WTC11 (cell line): Measurements from ENCODE around the gene RAB34. TPM values are rescaled to one million over a fixed set of nuclear protein-coding genes. Genes with fewer than 3 reads are reported as not detected.

Experiments
- ATAC-seq: fragments of 200-7000 bp; cut with Tn5 transposase; 2 replicates; pipeline ENCODE4 v1.10.0; 2021; ENCODE audit warnings: mild to moderate bottlenecking, moderate library complexity
- CTCF ChIA-PET: fragments of 300-600 bp; sonication (Branson Sonifier 250); formaldehyde crosslinking; loops from one replicate; lab custom pipeline; 2021; ENCODE audit warnings: antibody characterized with exemption; lab: Charles Lee
- POLR2A ChIA-PET: fragments of 350-600 bp; sonication (Branson Sonifier 250); formaldehyde crosslinking; loops from one replicate; lab custom pipeline; 2021; ENCODE audit warnings: antibody characterized with exemption; lab: Charles Lee
- DNase-seq: peaks from one replicate; pipeline ENCODE4 v3.0.0; 2021; ENCODE audit warnings: low spot score
- H3K27ac Mint-ChIP-seq: 2 replicates; pipeline ENCODE4 v1.8.0; 2021; ENCODE audit warnings: mixed read lengths
- H3K27me3 Mint-ChIP-seq: 2 replicates; pipeline ENCODE4 v1.8.0; 2021; ENCODE audit warnings: low read depth, mild to moderate bottlenecking, moderate library complexity, mixed read lengths
- H3K36me3 Mint-ChIP-seq: 2 replicates; pipeline ENCODE4 v1.8.0; 2021; ENCODE audit warnings: mixed read lengths
- H3K4me1 Mint-ChIP-seq: 2 replicates; pipeline ENCODE4 v1.8.0; 2022; ENCODE audit warnings: mixed read lengths
- H3K4me3 Mint-ChIP-seq: 2 replicates; pipeline ENCODE4 v1.8.0; 2021; ENCODE audit warnings: mild to moderate bottlenecking, moderate library complexity, mixed read lengths
- H3K9me3 Mint-ChIP-seq: 2 replicates; pipeline ENCODE4 v1.8.0; 2021; ENCODE audit warnings: mixed read lengths
- ATF1 ChIP-seq: sonication (generic); formaldehyde crosslinking; IDR thresholded peaks from 2 replicates; pipeline ENCODE4 v1.8.1; 2023; ENCODE audit warnings: mild to moderate bottlenecking, moderate library complexity, missing genetic modification reagents
- CBFB ChIP-seq: sonication (generic); formaldehyde crosslinking; IDR thresholded peaks from 2 replicates; pipeline ENCODE4 v1.8.1; 2022; ENCODE audit warnings: mild to moderate bottlenecking, low read depth, missing genetic modification reagents
- ELF4 ChIP-seq: sonication (generic); formaldehyde crosslinking; IDR thresholded peaks from 2 replicates; pipeline ENCODE4 v1.8.1; 2022; ENCODE audit warnings: low read depth, mild to moderate bottlenecking, moderate library complexity, missing genetic modification reagents
- FOXJ3 ChIP-seq: sonication (generic); formaldehyde crosslinking; IDR thresholded peaks from 2 replicates; pipeline ENCODE4 v1.9.0; 2021; ENCODE audit warnings: missing genetic modification reagents, mild to moderate bottlenecking, borderline replicate concordance
- FOXP1 ChIP-seq: sonication (generic); formaldehyde crosslinking; IDR thresholded peaks from 2 replicates; pipeline ENCODE4 v1.8.0; 2022; ENCODE audit warnings: missing genetic modification reagents, mild to moderate bottlenecking, moderate library complexity, borderline replicate concordance
- JAZF1 ChIP-seq: fragments of 250-450 bp; sonication (Bioruptor Pico); IDR thresholded peaks from 2 replicates; pipeline ENCODE4 v1.9.0; 2021; ENCODE audit warnings: moderate library complexity, mild to moderate bottlenecking, inconsistent platforms
- KAT7 ChIP-seq: sonication (generic); formaldehyde crosslinking; IDR thresholded peaks from 2 replicates; pipeline ENCODE4 v1.8.1; 2023; ENCODE audit warnings: missing genetic modification reagents, mild to moderate bottlenecking, borderline replicate concordance
- NFATC4 ChIP-seq: fragments of 250-450 bp; sonication (Bioruptor Pico); IDR thresholded peaks from 2 replicates; pipeline ENCODE4 v1.9.0; 2021; ENCODE audit warnings: mild to moderate bottlenecking
- NFE2L1 ChIP-seq: sonication (generic); formaldehyde crosslinking; IDR thresholded peaks from 2 replicates; pipeline ENCODE4 v1.8.1; 2023; ENCODE audit warnings: missing genetic modification reagents
- SMAD3 ChIP-seq: sonication (generic); formaldehyde crosslinking; IDR thresholded peaks from 2 replicates; pipeline ENCODE4 v1.8.0; 2022; ENCODE audit warnings: missing genetic modification reagents, mild to moderate bottlenecking, borderline replicate concordance
- SMAD4 ChIP-seq: sonication (generic); formaldehyde crosslinking; IDR thresholded peaks from 2 replicates; pipeline ENCODE4 v1.8.0; 2022; ENCODE audit warnings: mild to moderate bottlenecking, missing genetic modification reagents
- SOX15 ChIP-seq: fragments of 250-450 bp; sonication (Bioruptor Pico); IDR thresholded peaks from 2 replicates; pipeline ENCODE4 v1.9.0; 2021; ENCODE audit warnings: mild to moderate bottlenecking
- TEAD4 ChIP-seq: sonication (generic); formaldehyde crosslinking; IDR thresholded peaks from 2 replicates; pipeline ENCODE4 v1.8.0; 2022; ENCODE audit warnings: mild to moderate bottlenecking, missing genetic modification reagents
- ZBTB21 ChIP-seq: sonication (generic); formaldehyde crosslinking; IDR thresholded peaks from 2 replicates; pipeline ENCODE4 v1.8.1; 2023; ENCODE audit warnings: mild to moderate bottlenecking, missing genetic modification reagents, borderline replicate concordance
- ZNF317 ChIP-seq: sonication (generic); formaldehyde crosslinking; IDR thresholded peaks from 2 replicates; pipeline ENCODE4 v1.8.1; 2023; ENCODE audit warnings: low read depth, mild to moderate bottlenecking, moderate library complexity, missing genetic modification reagents, borderline replicate concordance
- ZNF416 ChIP-seq: fragments of 250-450 bp; sonication (Bioruptor Pico); IDR thresholded peaks from 2 replicates; pipeline ENCODE4 v1.9.0; 2021; ENCODE audit warnings: mild to moderate bottlenecking, inconsistent platforms
- total RNA-seq: library from RNA; stranded (reverse); gene quantifications from 3 replicates; pipeline ENCODE4 v1.2.3, GENCODE V29; 2021
- TF ChIP-seq, protein P1 (sequence below): sonication (generic); formaldehyde crosslinking; IDR thresholded peaks from 2 replicates; pipeline ENCODE4 v1.8.1; 2023; ENCODE audit warnings: mild to moderate bottlenecking, missing genetic modification reagents, moderate library complexity
- TF ChIP-seq, protein P2 (sequence below): sonication (generic); formaldehyde crosslinking; IDR thresholded peaks from 2 replicates; pipeline ENCODE4 v1.8.1; 2023; ENCODE audit warnings: mild to moderate bottlenecking, moderate library complexity, missing genetic modification reagents
- TF ChIP-seq, protein P3 (sequence below): sonication (generic); formaldehyde crosslinking; IDR thresholded peaks from 2 replicates; pipeline ENCODE4 v1.8.1; 2023; ENCODE audit warnings: mild to moderate bottlenecking, missing genetic modification reagents, moderate library complexity
- TF ChIP-seq, protein P4 (sequence below): sonication (generic); formaldehyde crosslinking; IDR thresholded peaks from 2 replicates; pipeline ENCODE4 v1.8.1; 2022; ENCODE audit warnings: low read depth, mild to moderate bottlenecking, moderate library complexity, missing genetic modification reagents, borderline replicate concordance
- TF ChIP-seq, protein P5 (sequence below): sonication (generic); formaldehyde crosslinking; conservative IDR thresholded peaks from 2 replicates; pipeline ENCODE4 v1.8.1; 2023; ENCODE audit warnings: mild to moderate bottlenecking, low read depth, missing genetic modification reagents, moderate library complexity
- TF ChIP-seq, protein P6 (sequence below): fragments of 250-450 bp; sonication (Bioruptor Pico); IDR thresholded peaks from 2 replicates; pipeline ENCODE4 v1.9.0; 2021; ENCODE audit warnings: mild to moderate bottlenecking

RAB34 gene
- total RNA-seq, 1 experiment from 2014 or later = 181 TPM

DNA sequence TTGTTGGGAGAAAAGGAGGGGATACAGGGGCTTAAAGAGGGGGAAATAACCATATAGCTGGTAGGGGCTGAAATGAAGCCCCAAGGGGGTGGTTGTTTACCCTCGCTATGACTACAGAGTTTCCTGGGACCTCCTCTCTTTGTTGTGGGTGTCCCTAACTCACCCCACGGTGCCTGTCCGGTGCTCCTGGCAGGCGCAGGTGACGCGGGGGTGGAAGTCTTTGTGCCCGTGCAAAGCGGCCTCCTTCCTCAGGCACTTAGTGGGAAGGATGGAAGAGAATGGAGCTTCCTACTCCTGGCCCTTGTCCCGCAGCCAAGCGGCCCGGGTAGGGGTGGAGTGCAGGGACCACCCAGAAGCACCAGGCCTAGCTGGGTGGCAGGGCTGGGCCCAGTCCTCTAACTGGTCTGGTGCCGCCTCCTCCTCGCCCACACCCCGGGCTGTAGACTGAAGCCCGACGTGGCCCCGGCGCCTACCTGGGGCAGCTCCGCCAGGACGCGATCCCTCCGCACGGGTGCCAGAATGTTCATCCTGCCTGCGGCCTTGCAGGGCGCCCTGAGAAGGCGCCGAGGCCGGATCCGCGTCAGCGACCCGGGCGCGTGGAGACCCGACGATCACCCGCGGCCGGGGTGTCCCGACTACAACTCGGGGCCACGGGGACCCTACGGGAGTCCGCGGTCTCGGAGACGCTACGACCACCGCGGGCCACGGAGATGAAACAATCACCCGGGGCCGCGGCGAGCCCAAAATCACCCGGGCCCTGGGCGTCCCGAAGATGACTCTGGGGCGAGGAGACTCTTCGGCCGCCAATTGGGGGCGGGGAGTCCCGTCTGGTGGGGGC, 709 bp downstream of the RAB34 start:
- Mint-ChIP-seq H3K4me1 (peaks cover 44% of the 10 kb centered on the region), H3K9me3 (no peaks in the 10 kb centered on the region), H3K36me3 (peaks cover 43% of the 10 kb centered on the region), H3K27ac (no peak overlapping the region), H3K4me3 (peak overlapping the region; percentile 100), H3K27me3 (no peaks in the 10 kb centered on the region)
- TF ChIP-seq, protein P1, sequence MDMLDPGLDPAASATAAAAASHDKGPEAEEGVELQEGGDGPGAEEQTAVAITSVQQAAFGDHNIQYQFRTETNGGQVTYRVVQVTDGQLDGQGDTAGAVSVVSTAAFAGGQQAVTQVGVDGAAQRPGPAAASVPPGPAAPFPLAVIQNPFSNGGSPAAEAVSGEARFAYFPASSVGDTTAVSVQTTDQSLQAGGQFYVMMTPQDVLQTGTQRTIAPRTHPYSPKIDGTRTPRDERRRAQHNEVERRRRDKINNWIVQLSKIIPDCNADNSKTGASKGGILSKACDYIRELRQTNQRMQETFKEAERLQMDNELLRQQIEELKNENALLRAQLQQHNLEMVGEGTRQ = peak; percentile 3; the same call in 1 of the 2 replicates
- TF ChIP-seq FOXP1 (CRISPR knock-in tag) (0 out of 2 replicates have a peak, but pooled peaks have one; percentile 11), FOXJ3 (CRISPR knock-in tag) (no peak), CBFB (CRISPR knock-in tag) (peak; percentile 22; the same call in 1 of the 2 replicates), ZNF317 (CRISPR knock-in tag) (no peak), ZBTB21 (0 out of 2 replicates have a peak, but pooled peaks have one; percentile 15)
- TF ChIP-seq, protein P2, sequence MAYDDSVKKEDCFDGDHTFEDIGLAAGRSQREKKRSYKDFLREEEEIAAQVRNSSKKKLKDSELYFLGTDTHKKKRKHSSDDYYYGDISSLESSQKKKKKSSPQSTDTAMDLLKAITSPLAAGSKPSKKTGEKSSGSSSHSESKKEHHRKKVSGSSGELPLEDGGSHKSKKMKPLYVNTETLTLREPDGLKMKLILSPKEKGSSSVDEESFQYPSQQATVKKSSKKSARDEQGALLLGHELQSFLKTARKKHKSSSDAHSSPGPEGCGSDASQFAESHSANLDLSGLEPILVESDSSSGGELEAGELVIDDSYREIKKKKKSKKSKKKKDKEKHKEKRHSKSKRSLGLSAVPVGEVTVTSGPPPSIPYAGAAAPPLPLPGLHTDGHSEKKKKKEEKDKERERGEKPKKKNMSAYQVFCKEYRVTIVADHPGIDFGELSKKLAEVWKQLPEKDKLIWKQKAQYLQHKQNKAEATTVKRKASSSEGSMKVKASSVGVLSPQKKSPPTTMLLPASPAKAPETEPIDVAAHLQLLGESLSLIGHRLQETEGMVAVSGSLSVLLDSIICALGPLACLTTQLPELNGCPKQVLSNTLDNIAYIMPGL = peak; percentile 61; the same call in 1 of the 2 replicates
- TF ChIP-seq, protein P3, sequence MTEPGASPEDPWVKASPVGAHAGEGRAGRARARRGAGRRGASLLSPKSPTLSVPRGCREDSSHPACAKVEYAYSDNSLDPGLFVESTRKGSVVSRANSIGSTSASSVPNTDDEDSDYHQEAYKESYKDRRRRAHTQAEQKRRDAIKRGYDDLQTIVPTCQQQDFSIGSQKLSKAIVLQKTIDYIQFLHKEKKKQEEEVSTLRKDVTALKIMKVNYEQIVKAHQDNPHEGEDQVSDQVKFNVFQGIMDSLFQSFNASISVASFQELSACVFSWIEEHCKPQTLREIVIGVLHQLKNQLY (CRISPR knock-in tag) = 0 out of 2 replicates have a peak, but pooled peaks have one; percentile 10
- DNase-seq = peak; percentile 55
- ChIA-PET CTCF (interaction anchor here (0.8 to 1.4 kb wide), 4 partner anchors 10 to 237 kb away, joined by 4 to 14 read pairs (median 4); partner anchors contain the start of genes BLTP2, NEK8 and TLCD1), POLR2A (interaction anchor here (1.1 to 1.7 kb wide), 2 partner anchors 10 to 72 kb away, joined by 4 to 10 read pairs; partner anchors contain the start of gene BLTP2)
- no peak for ATAC-seq

DNA sequence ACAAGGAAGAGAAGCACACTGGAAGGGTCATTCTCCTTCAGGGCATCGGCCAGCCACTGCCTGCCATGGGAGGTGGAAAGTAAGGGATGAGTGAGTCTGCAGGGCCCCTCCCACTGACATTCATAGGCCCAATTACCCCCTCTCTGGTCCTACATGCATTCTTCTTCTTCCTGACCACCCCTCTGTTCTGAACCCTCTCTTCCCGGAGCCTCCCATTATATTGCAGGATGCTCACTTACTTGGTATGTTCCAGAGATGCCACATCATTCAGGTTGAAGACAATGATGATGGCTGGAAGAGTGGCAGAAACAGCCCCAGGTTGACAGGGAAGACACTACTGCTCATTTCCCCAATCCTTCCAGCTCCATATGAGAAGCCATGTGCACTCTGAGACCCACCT, 2.5 kb downstream of the RAB34 start:
- CTCF ChIA-PET = no interaction called here
- TF ChIP-seq SOX15 (CRISPR knock-in tag) (no peak), ATF1 (CRISPR knock-in tag) (no peak), ELF4 (no peak), TEAD4 (CRISPR knock-in tag) (no peak), NFATC4 (CRISPR knock-in tag) (no peak), NFE2L1 (CRISPR knock-in tag) (no peak), KAT7 (no peak), JAZF1 (CRISPR knock-in tag) (no peak), SMAD4 (CRISPR knock-in tag) (no peak), SMAD3 (CRISPR knock-in tag) (no peak), ZNF416 (no peak)
- TF ChIP-seq, protein P4, sequence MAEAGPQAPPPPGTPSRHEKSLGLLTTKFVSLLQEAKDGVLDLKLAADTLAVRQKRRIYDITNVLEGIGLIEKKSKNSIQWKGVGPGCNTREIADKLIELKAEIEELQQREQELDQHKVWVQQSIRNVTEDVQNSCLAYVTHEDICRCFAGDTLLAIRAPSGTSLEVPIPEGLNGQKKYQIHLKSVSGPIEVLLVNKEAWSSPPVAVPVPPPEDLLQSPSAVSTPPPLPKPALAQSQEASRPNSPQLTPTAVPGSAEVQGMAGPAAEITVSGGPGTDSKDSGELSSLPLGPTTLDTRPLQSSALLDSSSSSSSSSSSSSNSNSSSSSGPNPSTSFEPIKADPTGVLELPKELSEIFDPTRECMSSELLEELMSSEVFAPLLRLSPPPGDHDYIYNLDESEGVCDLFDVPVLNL = no peak
- TF ChIP-seq, protein P5, sequence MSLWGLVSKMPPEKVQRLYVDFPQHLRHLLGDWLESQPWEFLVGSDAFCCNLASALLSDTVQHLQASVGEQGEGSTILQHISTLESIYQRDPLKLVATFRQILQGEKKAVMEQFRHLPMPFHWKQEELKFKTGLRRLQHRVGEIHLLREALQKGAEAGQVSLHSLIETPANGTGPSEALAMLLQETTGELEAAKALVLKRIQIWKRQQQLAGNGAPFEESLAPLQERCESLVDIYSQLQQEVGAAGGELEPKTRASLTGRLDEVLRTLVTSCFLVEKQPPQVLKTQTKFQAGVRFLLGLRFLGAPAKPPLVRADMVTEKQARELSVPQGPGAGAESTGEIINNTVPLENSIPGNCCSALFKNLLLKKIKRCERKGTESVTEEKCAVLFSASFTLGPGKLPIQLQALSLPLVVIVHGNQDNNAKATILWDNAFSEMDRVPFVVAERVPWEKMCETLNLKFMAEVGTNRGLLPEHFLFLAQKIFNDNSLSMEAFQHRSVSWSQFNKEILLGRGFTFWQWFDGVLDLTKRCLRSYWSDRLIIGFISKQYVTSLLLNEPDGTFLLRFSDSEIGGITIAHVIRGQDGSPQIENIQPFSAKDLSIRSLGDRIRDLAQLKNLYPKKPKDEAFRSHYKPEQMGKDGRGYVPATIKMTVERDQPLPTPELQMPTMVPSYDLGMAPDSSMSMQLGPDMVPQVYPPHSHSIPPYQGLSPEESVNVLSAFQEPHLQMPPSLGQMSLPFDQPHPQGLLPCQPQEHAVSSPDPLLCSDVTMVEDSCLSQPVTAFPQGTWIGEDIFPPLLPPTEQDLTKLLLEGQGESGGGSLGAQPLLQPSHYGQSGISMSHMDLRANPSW (CRISPR knock-in tag) = no peak
- TF ChIP-seq, protein P6, sequence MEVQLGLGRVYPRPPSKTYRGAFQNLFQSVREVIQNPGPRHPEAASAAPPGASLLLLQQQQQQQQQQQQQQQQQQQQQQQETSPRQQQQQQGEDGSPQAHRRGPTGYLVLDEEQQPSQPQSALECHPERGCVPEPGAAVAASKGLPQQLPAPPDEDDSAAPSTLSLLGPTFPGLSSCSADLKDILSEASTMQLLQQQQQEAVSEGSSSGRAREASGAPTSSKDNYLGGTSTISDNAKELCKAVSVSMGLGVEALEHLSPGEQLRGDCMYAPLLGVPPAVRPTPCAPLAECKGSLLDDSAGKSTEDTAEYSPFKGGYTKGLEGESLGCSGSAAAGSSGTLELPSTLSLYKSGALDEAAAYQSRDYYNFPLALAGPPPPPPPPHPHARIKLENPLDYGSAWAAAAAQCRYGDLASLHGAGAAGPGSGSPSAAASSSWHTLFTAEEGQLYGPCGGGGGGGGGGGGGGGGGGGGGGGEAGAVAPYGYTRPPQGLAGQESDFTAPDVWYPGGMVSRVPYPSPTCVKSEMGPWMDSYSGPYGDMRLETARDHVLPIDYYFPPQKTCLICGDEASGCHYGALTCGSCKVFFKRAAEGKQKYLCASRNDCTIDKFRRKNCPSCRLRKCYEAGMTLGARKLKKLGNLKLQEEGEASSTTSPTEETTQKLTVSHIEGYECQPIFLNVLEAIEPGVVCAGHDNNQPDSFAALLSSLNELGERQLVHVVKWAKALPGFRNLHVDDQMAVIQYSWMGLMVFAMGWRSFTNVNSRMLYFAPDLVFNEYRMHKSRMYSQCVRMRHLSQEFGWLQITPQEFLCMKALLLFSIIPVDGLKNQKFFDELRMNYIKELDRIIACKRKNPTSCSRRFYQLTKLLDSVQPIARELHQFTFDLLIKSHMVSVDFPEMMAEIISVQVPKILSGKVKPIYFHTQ (CRISPR knock-in tag) = no peak
- TF ChIP-seq, protein P1 = no peak

More for the DNA sequence above, 2.5 kb downstream of the RAB34 start:
- no peak for ATAC-seq
- H3K4me3 Mint-ChIP-seq = peak overlapping the region; percentile 100
- no peak for DNase-seq
- H3K27me3 Mint-ChIP-seq = no peaks in the 10 kb centered on the region
- peaks cover 28% of the 10 kb centered on the region for H3K36me3 Mint-ChIP-seq
- no peak overlapping the region for H3K27ac Mint-ChIP-seq
- POLR2A ChIA-PET = no interaction called here
- H3K9me3 Mint-ChIP-seq = no peaks in the 10 kb centered on the region
- H3K4me1 Mint-ChIP-seq = peaks cover 30% of the 10 kb centered on the region
